Gastrocnemius medialis (tissue), 4 donors: ENCODE measurements around the gene INTS7. TPM values are rescaled to one million over a fixed set of nuclear protein-coding genes. Genes with fewer than 3 reads are reported as not detected.

ENCODE experiments used
- microRNA-seq, 2 donors: library from miRNA; unstranded; fragments of <30 nt; microRNA quantifications; one replicate each; pipeline ENCODE4, GENCODE V29; 2016; ENCODE audit warnings: borderline replicate concordance in 2 of 2
- total RNA-seq, 4 donors: library from RNA; depleted of rRNA; stranded (reverse); fragments of >200 nt; gene quantifications; one replicate each; pipeline versions ENCODE4 v1.1.0 to v1.2.3, GENCODE V29; 2016

Gene INTS7
- total RNA-seq, 4 donors from 2014 or later, result 4.0 to 8.0 (median 6.6) TPM

Small RNAs within 50 kb of the gene (microRNA-seq; reads per million reads assigned to microRNA genes)
- gene MIR3122, result 0 reads per million in 2 donors

Other genes starting within 250 kb of the INTS7 start
- 10 to 100 TPM; 11.2 to 51.4 (median 21.5) TPM for gene LPGAT1, start 204.8 kb downstream of the INTS7 start, total RNA-seq
- 1 to 10 TPM in 1 of 4 donors, under 1 TPM in 1, not detected in 2; 0.52 to 1.8 TPM for gene DTL, start 191 bp upstream of the INTS7 start, total RNA-seq
- 10 to 100 TPM; 33.3 to 50.5 (median 37.5) TPM for gene PPP2R5A, start 249.9 kb upstream of the INTS7 start, total RNA-seq